PC-9 (cell line): Measurements from ENCODE around the gene TOM1L2.

Source experiments
- EZH2 ChIP-seq: fragments of 200-600 bp; sonication (generic); IDR thresholded peaks from 2 replicates; pipeline ENCODE4 v1.8.0; 2017; ENCODE audit warnings: antibody characterized with exemption, low read depth
- TF ChIP-seq, protein P1 (sequence below): fragments of 200-600 bp; sonication (generic); conservative IDR thresholded peaks from 2 replicates; pipeline ENCODE4 v1.6.1; 2017; ENCODE audit warnings: mixed run types, antibody characterized with exemption, mild to moderate bottlenecking, moderate library complexity

DNA sequence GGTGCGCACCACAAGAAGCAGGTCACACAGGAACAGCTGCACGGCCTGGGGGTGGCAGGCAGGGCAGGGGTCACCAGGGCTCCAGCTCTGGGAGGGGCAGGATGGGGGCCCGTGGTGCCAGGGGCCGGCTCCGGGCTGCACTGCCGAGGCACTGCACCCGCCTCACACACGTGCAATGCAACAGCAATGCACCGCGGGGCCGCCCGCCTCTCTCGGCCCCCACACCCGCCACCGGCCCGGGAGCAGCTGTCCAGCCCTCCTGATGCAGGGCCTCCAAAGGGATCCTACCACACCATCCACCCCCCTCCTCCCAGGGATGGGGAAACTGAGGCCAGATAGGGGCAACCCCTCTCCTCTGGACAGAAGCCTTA, 158.5 kb downstream of the TOM1L2 start:
- TF ChIP-seq, protein P1, sequence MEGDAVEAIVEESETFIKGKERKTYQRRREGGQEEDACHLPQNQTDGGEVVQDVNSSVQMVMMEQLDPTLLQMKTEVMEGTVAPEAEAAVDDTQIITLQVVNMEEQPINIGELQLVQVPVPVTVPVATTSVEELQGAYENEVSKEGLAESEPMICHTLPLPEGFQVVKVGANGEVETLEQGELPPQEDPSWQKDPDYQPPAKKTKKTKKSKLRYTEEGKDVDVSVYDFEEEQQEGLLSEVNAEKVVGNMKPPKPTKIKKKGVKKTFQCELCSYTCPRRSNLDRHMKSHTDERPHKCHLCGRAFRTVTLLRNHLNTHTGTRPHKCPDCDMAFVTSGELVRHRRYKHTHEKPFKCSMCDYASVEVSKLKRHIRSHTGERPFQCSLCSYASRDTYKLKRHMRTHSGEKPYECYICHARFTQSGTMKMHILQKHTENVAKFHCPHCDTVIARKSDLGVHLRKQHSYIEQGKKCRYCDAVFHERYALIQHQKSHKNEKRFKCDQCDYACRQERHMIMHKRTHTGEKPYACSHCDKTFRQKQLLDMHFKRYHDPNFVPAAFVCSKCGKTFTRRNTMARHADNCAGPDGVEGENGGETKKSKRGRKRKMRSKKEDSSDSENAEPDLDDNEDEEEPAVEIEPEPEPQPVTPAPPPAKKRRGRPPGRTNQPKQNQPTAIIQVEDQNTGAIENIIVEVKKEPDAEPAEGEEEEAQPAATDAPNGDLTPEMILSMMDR, result no peak
- TF ChIP-seq EZH2, result no peak
